ENCODE measurements around the gene TNS2.

TNS2 gene

DNA sequence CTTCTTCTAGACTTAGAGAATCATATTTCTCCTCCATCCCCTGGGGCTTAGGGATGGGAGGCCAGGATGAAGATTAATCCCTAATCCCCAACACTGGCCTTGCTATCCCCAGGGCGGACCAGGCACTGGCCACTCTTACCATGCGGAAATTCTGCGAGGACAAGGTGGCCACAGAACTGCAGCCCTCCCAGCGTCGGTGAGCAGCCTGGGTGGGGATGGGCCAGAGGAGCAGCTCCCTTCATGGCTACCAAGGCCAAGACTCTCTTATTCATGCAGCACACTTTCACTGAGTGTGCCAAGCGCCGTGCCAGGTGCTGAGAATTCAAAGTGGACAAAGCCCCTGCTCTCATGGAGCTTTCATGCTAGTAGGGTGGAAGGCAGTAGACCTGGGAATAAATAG is 7.0 kb downstream of the TNS2 start:
- no peak for DNase-seq (ENCODE audit: low spot score)

DNA sequence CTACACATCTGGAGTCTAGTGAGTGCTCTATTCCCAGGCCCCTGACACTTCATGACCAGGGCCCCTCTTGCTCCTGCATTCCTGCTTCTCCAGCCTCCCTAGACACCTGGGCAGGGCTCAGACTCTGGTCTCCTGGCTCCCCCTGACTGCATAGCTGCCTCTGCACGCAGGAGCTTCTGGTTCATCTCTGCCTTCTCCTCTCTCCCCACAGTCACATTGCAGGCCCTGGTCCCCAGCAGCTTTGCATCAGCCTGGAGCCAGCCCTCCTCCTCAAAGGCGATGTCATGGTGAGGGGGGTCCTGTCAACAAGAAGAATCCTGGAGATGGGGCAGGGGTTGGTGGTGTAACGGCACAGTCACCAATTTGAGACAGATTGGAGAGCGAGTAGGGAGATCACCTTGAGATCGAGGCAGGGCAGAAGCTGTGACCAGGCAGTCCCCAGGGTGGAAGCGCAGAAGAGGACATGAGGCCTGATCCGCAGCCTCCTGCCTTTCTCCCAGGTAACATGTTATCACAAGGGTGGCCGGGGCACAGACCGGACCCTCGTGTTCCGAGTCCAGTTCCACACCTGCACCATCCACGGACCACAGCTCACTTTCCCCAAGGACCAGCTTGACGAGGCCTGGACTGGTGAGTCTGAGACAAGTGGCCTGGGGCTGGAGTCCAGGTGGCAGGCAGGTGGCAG is 8.1 kb downstream of the TNS2 start:
- DNase-seq (ENCODE audit: low spot score), result no peak

- DNase-seq (ENCODE audit: low spot score), result no peak
These were observed 9.0 kb downstream of the TNS2 start for GRCh38 chr12:53058674-53059433.

GRCh38 chr12:53059434-53060063 is 9.7 kb downstream of the TNS2 start:
- no peak for DNase-seq (ENCODE audit: low spot score)

GRCh38 chr12:53060064-53060720 is 10.3 kb downstream of the TNS2 start:
- no peak for DNase-seq (ENCODE audit: low spot score)

GRCh38 chr12:53060721-53061276 is 10.9 kb downstream of the TNS2 start:
- no peak for DNase-seq (ENCODE audit: low spot score)

- DNase-seq (ENCODE audit: low spot score), result peak; percentile 49
These were observed 11.6 kb downstream of the TNS2 start for GRCh38 chr12:53061404-53062010.

DNA sequence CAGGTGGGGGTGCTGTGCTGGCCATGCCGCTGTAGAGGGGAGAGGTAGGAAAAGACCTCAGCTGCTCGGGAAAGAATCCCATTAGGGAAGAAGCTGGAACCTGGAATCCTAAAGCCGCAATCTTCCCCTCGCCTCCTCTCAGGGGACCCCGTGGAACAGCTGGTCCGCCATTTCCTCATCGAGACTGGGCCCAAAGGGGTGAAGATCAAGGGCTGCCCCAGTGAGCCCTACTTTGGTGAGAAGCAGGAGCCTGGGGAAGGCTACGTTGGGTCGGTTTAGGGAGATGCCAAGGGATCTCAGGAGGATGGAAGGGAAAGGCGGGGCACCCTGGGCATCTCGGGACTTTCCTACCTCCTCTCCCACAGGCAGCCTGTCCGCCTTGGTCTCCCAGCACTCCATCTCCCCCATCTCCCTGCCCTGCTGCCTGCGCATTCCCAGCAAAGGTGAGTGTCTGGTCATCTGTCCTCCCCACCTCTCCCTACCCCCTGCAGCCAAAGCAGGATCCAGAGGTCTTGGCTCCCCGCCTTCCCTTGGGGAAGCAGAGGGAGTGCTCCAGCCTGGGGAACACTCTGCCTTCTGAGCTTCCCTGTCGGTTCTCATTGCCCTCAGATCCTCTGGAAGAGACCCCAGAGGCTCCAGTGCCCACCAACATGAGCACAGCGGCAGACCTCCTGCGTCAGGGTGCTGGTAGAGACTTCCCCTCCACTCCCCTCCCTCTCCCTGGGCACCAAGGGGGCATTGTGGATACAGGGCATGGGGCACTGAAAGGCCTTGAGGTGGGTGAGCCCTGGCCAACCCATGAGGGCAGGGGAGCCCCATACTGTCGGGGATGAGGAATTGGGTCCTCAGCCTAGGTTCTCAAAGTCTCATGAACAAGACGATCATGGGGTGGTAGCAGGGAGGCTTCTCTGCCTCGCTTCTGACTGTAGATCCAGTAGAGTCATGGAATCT is 12.4 kb downstream of the TNS2 start:
- no peak for DNase-seq (ENCODE audit: low spot score)

GRCh38 chr12:53062977-53063707 is 13.3 kb downstream of the TNS2 start:
- DNase-seq (ENCODE audit: low spot score), result no peak

- DNase-seq (ENCODE audit: low spot score), result no peak
These were observed 14.1 kb downstream of the TNS2 start for GRCh38 chr12:53063708-53064612.

- no peak for DNase-seq (ENCODE audit: low spot score)
These were observed 15.0 kb downstream of the TNS2 start for GRCh38 chr12:53064613-53065436.

DNA sequence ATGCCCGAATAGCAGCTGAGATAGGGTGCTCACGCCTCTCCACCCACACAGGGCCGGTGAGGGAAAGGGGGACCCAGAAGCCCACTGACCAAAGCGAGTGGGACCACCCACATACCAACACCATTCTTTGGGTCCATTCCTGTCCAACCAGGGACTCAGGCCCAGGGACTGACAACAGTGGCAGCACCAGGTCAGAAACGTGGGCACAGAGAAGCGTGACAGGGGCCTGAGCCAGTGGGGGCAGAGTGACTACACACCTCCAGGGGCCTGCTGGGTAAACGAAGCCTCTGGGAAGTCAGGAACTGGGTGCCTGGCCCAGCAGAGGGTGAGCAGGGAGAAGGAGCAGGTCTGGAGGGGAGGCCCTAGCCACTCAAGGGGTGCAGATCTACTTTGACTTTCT is 15.6 kb downstream of the TNS2 start:
- DNase-seq (ENCODE audit: low spot score), result no peak

DNA sequence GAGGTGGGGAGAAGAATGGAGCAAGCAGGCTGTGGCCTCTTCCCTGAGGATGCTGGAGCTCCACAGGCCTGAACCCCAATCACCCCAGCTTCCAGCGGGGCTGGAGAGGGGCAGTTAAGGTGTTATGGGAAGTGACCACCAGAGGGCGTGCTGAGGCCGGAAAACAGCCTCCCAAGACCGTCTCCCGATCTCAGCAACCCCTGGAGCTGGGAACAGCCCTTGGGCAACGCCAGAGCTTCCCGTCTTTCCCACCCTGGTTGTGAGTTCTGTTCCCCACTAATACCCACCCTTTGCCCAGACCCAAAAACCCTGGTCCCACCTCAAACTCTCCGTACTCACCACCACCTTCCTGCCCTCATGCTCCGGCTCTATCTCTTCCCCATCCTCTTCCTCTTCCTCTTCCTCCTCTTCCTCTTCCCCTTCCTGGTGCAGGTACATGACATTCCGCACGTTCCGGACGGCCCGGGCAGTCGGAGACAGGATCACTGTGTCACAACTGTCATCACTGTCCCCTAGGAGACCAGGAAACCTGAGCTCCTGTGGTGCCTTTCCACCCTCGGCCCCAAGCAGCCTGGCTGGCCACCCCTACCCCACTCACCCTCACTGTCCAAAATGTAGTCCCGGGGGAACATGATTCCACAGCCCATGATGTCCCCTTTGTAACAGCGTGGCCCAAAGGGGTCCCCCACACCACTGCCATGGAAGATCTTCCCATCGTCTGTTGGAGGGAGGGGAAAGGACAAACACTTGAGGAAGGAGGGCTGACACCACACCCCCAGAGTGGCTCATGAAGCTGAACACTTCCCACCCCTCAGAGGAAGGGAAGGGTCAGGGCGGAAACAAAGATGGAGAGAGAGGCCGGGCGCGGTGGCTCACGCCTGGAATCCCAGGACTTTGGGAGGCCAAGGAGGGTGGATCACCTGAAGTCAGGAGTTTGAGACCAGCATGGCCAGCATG is 16.4 kb downstream of the TNS2 start:
- peak; percentile 78 for DNase-seq (ENCODE audit: low spot score)

GRCh38 chr12:53067074-53067992 is 17.5 kb downstream of the TNS2 start:
- no peak for DNase-seq (ENCODE audit: low spot score)

DNA sequence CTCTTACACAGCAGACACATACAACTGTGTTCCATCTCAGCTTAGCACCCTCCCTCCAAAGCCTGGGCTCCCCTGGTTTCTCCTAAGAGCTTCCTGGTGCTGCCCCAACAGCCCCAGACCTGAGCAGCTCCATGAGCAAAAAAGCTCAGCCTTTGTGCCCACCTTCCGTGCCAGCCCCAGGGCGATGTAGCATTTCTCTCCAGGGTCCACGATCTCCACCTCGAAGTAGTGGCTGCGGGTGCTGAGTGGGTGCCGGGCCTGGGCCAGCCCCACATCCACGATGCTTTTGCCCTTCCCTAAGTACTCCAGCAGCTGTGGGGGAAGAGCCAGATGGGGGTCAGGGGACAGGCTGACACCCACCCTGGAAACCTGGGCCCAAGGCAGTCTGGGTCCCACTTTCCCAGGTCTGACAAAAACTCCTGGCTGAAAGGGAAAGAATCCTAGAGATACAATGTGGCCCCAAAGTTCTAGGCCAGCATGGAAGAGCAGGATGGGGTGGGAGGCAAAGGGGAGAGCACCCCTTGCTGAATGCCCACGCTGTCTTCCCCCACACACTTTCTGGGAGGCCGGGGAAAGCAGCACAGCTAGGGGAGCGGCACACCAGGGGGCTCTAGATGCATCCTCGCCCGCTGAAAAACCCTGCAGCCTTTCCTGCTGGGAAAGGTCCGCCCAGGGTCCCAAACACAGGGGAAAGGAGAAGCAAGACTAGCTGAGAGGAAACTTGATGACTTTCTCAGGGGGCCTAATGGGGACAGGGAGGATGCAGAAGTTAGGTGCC is 18.3 kb downstream of the TNS2 start:
- DNase-seq (ENCODE audit: low spot score), result no peak

Measured in SW480 (cell line).